GM21515 (cell line): ENCODE results near the gene ZBTB49.

ENCODE experiments used
- ATAC-seq: cut with Tn5 transposase; IDR thresholded peaks from one replicate; pipeline ENCODE4 v1.9.1; 2021; ENCODE audit not compliant: unreplicated experiment

The ZBTB49 gene

DNA sequence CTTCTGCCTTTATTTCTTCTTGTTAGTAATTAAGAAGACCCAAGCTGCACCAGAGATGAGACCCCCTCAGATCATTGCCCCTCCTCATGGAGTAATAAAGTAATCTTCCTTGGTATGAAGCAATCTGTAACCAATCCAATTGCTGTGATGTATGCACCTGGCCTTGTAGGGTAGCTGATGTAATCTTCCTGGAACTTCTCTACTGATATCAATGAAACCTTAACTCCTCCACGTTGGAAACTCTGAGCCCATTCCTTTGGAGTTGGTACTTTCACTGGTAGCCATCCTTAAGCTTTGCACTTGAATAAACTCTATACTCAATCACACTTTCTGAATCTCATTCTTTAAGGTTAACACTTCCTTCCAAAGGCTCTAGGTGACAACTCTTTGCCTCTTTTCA lies 65.3 kb downstream of the ZBTB49 start:
- no peak for ATAC-seq

DNA sequence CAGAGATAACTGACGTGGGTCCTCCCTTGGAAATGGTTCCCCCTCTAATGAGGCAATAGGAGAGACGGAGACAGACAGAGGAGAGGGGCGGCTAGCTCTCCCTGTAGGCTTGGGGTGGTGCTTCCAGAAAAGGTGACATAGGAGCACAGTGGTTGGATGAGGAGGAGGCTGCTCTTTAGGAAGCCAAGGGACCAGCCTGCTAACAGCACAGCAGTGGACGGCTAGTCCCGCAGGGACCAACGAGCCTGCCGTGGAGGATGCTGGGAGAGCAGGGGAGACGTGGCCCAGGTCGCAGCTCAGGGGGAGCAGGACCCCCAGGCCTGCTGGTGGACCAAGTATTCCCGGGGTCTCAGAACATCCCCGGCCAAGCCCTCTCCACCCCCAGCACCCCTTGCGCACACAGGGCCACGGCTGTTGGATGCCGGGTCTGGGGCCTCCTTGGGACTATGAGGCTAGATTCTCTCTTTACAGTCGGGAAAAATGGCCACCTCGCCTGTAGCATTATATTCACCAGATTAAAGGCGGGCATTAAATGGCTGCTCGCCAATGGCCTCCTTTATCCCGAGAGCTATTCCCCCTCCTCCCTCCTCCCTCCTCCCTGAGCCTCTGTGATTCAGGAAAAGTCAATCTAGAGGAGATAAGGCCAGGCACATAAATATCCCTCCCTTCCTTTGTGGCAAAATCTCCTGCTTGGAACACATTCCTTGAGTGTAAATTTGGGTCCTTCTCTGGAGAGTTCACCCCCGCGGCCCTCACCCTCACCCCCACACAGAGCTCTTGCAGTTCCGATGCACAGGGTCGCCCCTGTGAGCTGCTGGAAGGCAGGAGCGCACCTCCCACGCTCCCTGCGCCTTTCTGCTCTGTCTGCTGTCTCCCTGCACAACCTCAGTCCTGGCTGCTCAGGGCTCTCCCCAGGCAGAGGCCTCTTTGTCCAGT lies 66.3 kb downstream of the ZBTB49 start:
- ATAC-seq = no peak

DNA sequence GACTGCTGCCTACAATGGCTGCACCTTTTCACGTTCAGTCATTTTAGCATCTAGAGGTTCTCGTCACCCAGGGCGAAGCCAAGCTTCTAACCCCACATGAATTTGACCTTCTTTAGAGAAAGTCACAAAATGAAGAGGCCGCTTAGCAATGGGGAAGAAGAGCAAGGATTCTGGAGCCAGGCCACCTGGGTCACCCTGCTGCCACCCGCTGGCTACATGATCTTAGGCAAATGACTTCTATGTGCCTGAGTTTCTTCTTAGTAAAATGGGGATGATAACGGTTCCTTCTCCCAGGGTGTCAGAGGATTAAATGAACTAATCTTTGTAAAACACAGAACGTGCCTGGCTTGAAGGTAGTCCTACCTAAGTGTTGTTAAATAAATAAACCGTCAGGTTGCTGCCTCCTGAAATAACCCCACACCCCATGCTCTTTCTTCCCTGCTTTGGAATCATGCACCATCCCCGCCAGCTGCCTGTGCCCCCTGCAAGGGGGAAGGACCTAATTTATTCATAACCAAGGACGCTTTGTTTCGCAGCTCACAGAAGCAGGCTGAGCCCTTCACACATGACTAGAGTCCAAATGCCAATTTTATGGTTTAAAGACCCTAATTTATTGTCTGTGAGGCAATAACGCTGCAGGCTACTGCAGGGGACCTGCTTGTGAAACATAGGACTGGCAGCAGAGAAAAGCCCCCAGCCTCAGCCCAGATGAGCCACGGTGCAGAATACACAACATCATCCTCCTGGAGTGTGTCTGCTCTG lies 68.2 kb downstream of the ZBTB49 start:
- no peak for ATAC-seq

DNA sequence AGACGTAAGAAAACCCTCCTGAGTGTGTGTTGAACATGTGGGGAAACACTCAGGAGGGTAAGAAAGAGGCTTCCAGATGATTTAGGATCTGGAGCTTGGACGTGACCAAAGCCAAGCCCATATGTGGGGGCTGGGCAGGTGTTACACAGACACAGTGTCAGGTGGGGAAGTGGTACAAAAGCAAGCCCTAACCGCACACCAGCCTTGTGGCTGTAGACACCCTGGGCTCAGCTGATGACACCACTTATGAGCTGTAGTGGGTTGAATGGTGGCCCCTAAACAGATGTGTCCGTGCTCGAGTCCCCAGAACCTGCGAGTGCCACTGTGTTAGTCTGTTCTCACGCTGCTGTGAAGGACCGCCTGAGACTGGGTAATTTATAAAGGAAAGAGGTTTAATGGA lies 71.8 kb downstream of the ZBTB49 start:
- no peak for ATAC-seq

DNA sequence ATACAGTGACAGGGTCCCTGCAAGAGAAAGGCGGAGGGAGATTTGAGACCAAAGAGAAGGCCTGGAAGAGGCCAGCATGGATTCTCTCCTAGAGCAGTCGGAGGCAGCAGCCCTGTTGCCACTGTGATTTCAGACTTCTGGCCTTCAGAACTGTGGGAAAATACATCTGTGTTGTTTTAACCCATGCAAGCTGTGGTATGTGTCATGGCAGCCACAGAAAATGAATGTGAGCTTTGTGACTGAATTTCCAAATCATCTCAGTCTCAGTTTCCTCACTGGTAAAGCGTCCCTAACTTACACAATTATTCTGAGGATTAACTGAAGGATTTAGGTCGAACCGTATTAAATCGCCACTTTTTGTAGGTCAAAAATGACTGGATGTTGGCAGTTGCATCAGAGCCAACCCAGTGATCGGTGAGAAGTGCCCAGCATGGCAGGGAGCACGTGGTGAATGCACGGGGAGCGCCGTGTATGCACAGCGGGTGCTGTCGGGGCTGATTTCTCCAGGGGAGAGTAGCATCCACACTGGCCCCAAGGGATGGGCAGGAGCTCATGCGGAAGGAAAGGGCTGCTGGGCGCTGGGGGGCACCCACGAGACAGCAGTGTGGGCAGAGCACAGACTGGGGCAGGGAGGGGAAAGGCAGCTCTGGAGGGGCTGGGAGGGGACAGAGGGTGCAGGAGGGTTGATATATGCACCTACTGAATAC lies 73.1 kb downstream of the ZBTB49 start:
- ATAC-seq = no peak

DNA sequence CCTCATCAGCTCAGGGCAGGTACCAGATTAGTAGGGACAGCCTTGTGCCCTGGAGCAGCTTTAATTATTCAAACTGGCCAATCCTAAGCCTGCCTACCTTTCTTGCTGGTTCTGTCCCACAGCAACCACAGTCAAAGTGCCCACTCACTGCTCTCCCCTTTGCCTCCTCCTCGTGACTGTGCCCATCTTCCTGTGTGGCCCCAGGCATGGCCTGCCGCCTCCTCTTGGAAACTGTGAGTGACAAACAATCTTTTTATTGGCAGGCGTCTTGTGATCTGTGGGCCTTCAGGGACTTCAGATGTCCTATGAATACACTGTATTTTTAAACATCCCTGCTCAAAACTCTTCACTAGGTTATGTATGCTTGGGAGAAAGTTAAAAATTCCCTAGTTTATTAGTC lies 74.0 kb downstream of the ZBTB49 start:
- ATAC-seq = no peak

DNA sequence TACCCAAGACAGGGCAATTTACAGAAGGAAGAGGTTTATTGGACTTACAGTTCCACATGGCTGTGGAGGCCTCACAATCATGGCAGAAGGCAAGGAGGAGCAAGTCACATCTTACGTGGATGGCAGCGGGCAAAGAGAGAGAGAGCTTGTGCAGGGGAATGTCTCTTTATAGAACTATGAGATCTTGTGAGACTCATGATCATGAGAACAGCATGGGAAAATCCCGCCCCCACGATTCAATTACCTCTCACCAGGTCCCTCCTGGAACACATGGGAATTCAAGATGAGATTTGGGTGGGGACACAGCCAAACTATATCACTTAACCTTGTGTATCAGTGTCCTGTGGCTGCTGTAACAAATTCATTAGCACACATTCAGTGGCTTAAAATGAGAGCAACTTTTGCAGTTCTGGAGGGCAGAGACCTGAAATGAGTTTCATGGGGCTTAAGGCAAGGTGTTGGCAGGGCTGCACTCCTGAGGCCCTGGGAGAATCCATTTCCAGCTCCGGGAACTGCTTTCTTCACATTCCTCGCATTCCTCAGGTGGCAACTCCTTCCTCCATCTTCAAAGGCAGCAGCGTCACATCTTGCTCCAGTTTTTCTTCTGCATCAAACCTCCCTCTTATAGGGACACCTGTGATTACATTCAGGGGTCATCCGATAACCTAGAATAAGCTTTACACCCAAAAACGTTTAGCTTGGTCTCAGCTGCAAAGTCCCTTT lies 74.6 kb downstream of the ZBTB49 start:
- no peak for ATAC-seq

DNA sequence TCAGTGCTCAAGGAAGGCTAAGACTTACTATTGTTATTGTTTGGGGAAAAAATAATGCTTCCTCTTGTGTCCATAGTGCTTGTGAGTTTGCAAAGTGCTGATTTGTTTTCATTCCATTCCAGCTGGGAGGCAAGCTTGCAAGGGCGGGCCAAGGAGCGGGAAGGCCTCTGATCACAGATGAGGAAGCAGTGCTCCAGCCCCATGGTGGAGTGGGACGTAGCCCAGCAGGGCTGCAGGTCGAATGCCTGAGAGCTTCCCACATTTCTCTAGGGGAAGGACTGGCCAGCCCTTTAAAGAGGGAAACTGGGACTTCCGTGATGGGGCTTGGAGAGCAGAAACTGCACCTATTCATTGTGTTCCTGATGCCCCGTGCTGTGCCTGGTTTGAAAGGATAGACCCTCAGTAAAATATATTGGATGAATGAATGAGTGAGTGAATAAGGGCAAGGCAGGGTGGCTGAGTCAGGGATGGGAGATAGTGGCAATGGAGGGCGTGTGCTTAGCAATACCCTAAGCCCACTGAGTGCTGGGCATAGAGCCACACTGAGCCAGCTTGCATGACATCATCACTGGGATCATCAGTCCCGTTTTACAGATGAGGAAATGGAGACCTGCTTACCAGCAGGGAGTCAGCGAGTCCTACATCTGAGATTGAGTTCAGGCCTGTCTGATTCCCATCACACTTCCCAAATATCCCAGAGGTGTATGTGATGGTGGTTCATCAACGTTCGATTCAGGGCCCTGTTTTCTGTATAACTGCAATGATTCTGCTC lies 78.9 kb downstream of the ZBTB49 start:
- ATAC-seq = no peak
